GM19372 (cell line): ENCODE measurements around the gene FCRLA.
A peak's percentile ranks its signal among the peaks of the same experiment; 100 is the strongest.
"Not testable (repeated sequence)": the region's sequence is repeated elsewhere in the genome, so short reads cannot be mapped to it uniquely, and the experiment has no call there.

Source experiments
- ATAC-seq: cut with Tn5 transposase; IDR thresholded peaks from one replicate; pipeline ENCODE4 v1.9.1; 2021; ENCODE audit warnings: mild to moderate bottlenecking, low read depth, moderate library complexity; ENCODE audit not compliant: unreplicated experiment

FCRLA gene, protein sequence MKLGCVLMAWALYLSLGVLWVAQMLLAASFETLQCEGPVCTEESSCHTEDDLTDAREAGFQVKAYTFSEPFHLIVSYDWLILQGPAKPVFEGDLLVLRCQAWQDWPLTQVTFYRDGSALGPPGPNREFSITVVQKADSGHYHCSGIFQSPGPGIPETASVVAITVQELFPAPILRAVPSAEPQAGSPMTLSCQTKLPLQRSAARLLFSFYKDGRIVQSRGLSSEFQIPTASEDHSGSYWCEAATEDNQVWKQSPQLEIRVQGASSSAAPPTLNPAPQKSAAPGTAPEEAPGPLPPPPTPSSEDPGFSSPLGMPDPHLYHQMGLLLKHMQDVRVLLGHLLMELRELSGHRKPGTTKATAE

DNA sequence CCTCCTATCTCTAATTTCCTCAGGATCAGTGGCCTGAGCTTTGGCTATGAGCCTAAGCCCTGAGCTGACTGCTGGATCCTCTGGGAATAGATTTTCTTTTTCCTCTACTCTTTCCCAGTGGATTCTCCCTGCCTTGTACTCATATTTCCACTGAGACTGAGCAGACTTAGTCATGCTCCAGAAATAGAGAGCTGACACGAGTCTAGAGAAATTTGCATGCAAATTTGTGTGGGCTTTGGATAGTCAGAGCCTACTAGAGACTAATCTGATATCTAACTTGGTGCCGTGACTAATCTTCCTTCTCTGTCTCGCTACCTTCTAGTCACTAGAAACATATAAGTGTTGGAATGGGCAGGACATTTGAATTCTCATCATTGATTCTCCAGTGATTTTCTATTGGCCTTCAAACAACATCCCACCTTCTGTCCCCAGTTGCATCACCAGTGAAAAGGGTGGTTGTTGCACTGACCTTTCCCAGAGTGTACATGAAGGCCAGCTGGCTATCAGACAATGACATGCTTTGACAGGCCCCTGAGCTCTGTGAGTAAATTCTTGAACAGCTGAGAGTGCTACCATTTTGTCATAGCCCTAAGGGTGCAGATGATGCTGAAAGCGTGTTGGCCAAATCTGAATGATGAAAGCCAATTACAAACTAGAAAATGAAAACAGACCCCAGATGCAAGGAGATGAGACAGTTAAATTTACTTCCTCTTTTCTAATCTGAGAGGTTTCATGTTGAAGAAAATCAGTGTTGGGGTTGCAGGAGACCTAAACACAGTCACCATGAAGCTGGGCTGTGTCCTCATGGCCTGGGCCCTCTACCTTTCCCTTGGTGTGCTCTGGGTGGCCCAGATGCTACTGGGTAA lies at the start of gene FCRLA:
TSS of gene FCRLA (plus strand) at position 748 of the 866 bp plus-strand sequence. CDS start at position 784, 36 bp downstream.
- ATAC-seq, result peak; percentile 67

DNA sequence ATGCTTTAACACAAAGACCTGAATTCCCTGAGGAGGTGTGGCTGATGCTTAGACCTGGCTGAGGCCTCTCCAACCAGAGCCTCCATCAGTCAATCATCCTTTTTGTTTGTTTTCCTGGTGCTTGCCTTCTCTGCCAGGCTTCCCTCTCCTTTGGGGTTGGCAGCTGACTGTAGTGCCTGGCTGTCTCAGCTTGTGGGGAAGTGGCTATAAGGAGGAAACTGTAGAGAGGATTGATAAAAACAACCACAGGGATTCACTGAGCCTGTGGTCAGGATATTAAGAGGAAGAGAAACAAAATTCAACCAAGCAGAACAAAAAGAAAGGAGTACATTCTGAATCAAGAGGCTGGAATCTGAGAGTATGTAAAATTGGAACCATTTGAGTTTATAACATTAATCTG lies 48.5 kb upstream of the FCRLA start:
- not testable (repeated sequence) for ATAC-seq

DNA sequence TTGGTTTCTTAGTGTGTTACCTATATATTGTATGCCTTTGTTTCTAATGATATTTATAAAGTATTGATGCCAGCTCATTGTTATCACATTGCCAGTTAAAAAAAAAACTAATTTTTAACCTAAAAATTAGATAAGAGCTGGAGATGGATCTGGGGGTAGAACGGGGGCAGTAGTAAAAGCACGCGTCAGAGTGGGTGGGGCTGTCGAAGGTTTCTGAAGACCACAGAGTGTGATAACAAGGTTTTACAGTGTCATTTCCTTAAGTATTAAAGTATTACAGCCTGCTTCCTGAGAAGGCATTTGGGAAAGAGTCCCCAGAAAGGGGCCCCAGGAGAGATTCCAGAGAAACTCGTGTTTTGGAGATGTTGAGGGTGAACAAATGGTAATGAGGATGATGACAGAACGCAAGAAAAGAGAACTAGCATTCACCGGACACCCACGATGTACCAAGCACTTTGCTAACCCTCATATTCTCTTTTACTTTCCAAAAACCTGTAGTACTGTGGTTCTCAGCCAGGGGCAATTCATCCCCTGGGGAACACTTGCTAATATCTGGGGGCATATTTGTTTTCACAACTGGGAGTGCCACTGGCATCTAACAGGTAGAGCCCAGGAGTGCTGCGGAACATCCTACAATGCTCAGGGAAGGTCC lies 45.2 kb upstream of the FCRLA start:
- ATAC-seq, result not testable (repeated sequence)

DNA sequence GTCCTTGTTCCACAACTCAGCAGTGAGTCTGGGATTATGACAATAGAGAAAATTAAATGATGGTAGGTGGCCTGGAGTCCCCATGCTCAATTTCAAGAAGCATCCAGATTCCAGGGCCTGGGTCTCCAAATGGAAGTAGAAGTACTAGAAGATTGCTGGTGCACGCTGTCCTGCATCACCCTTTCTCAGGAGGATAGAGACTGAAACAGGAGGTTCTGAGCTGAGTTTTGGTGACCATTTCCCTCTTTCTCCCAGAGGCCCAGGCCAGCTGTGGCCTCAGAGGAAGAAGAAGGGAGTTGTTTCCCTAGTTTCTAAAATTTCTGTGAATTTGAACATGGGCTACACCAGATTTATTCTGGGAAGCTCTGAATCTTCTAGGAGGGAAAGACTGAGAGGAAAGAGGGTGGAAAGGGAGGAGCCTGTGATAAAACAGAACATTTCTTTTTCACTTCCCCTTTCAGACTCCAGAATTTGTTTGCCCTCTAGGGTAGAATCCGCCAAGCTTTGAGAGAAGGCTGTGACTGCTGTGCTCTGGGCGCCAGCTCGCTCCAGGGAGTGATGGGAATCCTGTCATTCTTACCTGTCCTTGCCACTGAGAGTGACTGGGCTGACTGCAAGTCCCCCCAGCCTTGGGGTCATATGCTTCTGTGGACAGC lies 44.2 kb upstream of the FCRLA start, which contains the start of gene FCGR2B:
TSS of gene FCGR2B (plus strand) at position 460 of the 656 bp plus-strand sequence. CDS start at position 559, 99 bp downstream.
- peak; percentile 68 for ATAC-seq

DNA sequence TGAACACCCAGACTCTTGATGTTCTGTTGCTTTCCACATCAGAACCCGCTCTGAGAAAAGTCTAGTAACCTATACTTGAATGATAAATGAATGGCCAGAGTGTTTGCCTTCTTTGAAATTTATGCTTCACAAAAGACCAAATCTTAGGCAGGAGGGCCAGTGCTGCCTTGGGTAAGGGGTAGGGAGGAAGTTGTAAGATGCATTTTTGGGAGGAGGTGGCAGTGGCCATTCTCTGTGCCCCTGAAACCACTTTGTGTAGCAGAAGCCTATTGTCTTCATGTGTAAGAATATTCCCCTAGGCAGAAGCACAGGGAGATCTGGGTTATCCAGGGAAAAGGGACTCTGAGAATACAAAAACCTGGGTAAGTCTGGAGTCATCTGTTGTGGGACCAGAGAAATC lies 43.5 kb upstream of the FCRLA start:
- ATAC-seq, result peak; percentile 18

DNA sequence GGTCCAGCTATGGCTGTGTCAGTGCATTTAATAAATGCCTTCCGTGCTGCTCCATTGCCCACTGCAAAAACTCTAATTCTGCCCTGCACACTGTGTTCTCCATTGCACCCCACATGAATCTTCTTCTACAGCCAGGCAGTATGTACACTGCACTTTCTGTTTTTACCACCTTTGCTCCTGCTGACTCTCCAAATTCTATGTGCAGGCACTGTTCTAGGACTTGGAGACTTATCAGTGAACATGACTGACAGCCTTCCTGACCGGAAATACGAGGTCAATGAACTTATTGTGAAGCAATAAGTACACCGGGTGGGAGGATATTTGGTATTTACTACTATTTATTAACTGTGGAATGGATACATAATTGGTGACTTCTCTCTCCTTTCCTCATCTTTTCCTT lies 42.3 kb upstream of the FCRLA start:
- not testable (repeated sequence) for ATAC-seq

DNA sequence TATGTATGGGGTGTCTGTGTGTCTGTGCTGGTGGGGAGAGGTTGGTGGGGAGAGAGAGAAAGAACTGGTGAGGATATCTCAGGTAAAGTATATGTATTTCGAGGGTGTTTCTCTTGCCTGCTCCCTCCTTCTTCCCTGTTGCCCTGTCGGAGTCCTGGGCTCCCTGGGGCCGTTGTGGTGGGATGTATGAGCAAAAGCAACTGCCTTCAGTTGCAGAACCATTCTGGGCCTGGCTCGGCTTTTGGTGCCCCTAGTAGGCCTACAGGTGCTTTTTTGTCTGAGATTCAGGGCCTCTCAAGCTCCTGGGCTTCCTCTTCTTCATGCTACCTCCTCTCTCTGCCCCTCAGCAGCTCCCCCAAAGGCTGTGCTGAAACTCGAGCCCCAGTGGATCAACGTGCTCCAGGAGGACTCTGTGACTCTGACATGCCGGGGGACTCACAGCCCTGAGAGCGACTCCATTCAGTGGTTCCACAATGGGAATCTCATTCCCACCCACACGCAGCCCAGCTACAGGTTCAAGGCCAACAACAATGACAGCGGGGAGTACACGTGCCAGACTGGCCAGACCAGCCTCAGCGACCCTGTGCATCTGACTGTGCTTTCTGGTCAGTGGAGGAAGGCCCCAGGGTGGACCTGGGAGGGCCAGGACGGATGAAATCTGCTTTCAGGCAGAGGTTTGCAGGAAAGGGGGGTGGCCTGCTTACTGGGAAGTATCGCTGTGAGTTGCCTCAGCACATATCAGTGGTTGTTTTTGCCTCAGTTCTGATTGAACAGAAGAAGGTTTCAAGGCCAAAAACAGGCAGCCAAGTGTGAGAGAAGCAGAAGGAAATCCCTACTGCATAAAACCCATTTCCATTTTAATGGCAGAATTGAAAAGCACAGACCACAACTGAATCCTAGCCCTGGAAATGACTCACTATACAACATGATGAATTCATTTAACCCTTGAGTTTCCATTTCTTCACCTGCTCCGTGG lies 35.7 kb upstream of the FCRLA start:
- not testable (repeated sequence) for ATAC-seq

DNA sequence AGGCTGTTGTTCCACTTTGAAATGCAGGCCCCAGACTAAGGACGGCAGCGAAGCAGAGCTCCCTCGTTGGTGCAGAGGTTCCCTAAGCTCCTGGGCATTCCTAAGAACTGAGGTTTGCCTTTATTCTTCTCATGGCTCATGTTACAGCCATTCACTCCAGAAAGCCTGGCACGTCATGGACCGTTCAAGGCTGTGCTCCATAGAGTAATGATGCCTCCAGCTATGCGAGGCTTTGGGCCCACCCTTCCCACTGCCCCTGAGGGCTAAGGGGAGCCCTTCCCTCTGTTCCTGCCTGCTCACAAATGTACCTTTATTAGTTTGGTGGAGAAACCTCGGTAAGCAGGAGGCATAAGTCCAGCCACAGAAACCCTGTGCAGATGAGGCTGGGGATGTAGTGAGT lies 33.6 kb upstream of the FCRLA start:
- ATAC-seq, result not testable (repeated sequence)

DNA sequence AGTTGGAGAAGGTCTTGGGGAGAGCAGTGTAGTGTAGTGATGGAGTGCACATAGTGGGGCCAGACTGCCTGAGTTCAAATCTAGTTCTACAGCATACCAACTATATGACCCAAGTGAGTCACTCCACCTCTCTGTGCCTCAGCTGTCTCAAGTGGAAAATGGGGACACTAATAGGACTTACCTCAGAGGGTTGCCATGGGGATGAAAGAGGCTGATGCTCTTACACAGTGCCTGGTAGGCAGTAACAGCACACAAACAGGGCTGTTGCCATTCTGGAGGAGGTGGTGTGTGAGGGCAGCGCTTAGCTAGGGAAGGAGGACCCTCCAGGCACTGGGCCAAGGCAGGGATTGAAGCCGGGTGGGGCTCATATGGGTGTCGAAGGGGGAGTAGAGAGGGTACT lies 32.6 kb upstream of the FCRLA start:
- not testable (repeated sequence) for ATAC-seq

DNA sequence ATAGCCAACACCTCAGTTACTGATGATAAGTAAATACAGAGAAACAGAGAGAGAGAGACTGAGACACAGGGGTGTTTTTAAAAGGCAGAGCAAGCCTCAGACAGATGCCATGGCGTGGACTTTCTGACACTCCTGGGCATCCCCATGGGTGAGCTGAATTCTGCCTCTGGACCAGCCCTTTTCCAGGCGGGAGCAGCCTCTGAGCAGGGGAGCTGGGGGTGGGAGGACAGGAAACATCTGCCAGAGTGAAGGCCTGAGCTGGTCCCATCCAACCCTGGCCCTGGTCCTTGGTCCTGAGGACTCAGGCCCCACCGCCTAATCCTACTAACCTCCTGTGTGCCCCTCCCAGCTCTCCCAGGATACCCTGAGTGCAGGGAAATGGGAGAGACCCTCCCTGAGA lies 32.1 kb upstream of the FCRLA start:
- not testable (repeated sequence) for ATAC-seq

DNA sequence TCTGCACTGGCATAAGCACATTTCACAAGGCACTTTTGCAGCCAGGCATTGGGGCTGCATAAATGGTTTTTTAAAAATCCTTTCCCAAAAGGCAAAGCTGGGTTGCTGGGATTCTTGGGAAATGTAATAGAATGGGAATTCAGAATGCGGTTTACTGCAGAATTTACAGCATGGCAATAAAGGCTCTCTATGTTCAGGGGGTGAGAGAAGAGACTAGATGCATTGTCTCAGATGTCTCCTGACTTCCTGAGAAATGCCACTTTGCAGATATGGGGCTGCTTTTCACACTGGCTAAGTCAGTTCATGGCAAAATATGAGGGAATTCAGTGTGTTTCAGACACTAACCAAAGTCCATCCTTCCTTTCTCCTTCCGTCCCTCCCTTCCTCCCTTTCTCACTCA lies 30.6 kb upstream of the FCRLA start:
- ATAC-seq, result no peak

DNA sequence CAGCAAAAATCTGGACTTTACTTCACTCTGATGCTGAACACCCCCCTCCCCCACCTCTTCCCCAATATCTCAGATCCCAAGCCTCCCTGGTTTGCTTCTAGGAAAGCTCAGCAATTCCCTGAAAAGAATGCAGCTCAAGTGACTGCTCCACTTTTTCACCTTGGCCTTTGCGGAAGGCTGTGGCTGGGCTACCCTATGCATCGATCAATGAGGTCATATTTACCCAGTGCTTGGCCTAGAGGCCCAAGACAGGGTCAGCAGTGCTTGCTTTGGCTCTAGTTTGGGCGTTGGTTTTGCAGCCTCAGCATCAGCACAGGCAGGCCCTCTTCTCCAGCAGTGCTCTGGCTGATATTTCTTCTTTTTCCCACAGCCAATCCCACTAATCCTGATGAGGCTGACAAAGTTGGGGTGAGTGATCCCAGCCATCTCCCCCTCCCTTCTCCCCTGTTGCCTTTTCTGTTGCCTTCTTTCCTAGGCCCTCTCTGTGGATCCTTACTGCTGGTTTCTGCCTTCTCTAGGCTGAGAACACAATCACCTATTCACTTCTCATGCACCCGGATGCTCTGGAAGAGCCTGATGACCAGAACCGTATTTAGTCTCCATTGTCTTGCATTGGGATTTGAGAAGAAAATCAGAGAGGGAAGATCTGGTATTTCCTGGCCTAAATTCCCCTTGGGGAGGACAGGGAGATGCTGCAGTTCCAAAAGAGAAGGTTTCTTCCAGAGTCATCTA lies 29.9 kb upstream of the FCRLA start:
- ATAC-seq, result no peak

DNA sequence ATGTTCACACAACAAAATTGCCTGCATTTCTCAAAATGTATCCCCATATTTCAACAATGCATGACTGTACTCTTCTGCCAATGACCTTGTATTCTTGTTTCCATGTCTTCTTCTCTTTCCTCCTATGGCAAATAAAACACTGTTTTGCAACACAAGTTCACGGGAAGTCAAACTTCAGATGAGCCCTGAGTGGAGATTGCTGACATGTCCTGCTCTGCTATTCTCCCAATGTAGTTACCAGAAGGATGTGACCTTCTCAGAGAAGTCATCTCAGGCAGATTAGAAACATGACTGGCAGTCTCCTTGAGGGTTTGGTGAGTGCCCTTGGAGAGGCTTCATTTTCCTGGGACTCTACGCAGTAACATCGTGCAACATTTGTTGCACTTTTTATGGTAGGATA lies 28.5 kb upstream of the FCRLA start:
- no peak for ATAC-seq

DNA sequence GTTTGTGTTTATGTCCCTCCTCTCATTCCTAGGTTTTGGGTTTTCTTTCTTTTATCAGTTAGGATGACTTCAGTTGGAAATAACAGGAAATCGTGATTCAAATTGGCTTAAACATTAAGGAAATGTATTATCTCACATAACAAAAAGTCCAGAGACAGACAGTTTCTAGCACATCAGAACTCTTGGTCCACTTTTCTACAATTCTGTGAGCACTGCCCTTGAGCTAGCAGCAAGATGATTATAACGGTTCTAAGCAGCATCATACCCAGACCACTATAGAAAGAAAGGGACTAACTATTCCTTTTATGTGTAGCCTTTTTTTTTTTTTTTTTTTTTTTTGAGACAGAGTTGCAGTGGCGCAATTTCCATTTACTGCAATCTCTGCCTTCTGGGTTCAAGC lies 25.1 kb upstream of the FCRLA start:
- ATAC-seq, result no peak

DNA sequence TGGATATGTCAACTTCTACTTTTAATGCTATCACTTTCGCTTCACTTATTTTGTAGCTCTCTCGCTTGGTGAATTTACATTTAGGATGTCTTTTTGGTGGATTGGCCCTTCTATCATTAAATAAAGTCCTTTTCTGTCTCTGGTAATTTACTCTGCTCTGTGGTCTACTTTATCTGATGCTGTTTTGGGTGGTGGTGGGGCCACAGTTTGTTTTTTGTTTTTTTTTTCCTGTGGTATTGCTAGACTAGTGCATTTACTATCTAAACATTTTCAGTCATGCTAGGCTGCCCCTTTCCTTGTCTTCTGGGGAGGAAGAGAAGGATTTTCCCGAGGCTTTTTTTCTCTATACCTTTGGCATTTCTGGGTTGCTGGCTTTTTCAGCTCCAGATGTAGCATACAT lies 18.1 kb upstream of the FCRLA start:
- ATAC-seq, result no peak

DNA sequence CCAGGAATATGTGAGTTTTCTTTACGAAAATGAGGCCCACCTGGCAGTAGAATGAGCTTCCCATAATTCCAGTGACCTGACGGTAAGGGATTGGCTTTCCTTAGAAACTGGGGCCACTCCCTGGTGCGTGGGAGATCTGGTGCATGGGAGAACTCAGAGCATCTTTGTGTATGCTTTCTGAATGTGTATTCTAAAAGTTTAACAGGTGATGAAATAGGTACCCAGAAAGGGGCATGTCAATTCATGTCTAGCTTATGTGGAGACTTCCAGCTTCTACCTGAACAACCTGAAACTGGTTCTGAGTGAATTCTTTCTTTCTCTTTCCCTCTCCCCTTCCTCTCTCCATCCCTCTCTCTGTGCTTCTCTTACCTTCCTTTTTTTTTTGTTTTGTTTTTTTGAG lies 15.2 kb upstream of the FCRLA start:
- ATAC-seq, result no peak

DNA sequence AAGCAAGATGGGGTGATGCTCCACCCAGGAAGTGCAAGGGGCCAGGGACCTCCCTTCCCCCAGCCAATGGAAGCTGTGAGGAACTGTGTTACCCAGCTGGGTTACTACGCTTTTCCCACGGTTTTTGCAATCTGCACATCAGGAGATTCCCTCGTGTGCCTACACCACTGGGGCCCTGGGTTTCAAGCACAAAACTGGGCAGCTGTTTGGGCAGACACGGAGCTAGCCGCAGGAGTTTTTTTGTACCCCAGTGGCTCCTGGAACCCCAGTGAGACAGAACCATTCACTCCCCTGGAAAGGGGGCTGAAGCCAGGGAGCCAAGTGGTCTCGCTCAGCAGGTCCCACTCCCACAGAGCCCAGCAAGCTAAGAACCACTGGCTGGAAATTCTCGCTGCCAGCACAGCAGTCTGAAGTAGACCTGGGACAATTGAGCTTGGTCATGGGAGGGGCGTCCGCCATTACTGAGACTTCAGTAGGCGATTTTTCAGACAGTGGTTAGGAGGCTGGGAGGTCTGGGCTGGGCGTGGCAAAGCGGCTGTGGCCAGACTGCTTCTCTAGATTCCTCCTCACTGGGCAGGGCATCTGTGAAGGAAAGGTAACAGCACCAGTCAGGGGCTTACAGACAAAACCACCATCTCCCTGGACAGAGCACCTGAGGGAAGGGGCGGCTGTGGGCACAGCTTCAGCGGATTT lies 13.9 kb upstream of the FCRLA start:
- not testable (repeated sequence) for ATAC-seq

DNA sequence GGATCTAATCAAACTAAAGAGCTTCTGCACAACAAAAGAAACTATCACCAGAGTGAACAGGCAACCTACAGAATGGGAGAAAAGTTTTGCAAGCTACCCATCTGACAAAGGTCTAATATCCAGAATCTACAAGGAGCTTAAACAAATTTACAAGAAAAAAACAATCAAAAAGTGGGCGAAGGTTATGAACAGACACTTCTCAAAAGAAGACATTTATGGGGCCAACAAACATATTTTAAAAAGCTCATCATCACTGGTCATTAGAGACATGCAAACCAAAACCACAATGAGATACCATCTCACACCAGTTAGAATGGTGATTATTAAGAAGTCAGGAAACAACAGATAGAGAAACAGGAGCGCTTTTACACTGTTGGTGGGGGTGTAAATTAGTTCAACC lies 8.7 kb upstream of the FCRLA start:
- ATAC-seq, result not testable (repeated sequence)
